SK-N-MC (cell line): ENCODE results near the gene PSG11.

Experiments
- EZH2 ChIP-seq: fragments of 200-600 bp; sonication (generic); IDR thresholded peaks from one replicate; pipeline ENCODE4 v1.6.1; 2017; ENCODE audit warnings: antibody characterized with exemption
- FOXP2 ChIP-seq: optimal IDR thresholded peaks from 2 replicates; pipeline ENCODE3; 2011; ENCODE audit warnings: mild to moderate bottlenecking, moderate library complexity; ENCODE audit not compliant: insufficient read depth; ENCODE audit errors: extremely low read length, control extremely low read depth
- POLR2AphosphoS5 ChIP-seq: IDR thresholded peaks from 2 replicates; pipeline ENCODE4 v1.6.1; 2012; ENCODE audit warnings: mild to moderate bottlenecking, low read depth, low read length, borderline replicate concordance

DNA sequence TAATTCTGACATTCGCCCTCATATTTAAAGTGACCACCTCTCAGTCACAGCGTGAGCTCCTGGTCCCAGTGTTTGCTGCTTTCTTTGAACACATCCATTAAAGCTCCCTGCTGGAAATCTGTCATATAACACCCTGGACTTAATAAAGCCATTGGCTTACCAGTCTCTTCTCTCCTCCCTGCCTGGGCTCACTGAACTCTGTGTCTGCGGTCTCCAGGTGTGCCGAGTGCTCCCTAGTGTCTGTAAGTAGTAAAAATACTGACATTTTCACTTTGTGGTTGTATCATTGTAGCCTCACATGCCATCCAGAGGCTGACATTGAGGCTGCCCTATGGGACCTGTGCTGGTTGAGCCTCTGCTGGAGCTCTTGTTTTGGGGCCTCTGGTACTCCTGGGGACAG, 2.6 kb upstream of the PSG11 start:
- no peak for TF ChIP-seq POLR2AphosphoS5
- TF ChIP-seq EZH2, result no peak
- TF ChIP-seq FOXP2, result no peak
